PC-9 (cell line): ENCODE data around the gene HHAT. TPM values are rescaled to one million over a fixed set of nuclear protein-coding genes. Genes with fewer than 3 reads are reported as not detected.
"Not testable (repeated sequence)": the region's sequence is repeated elsewhere in the genome, so short reads cannot be mapped to it uniquely, and the experiment has no call there.

Experiments used
- BruUV-seq: library from RNA; stranded (reverse); fragments of 400-500 nt; replicated peaks from 2 replicates; lab custom pipeline; 2021; lab: Mats Ljungman, UMichigan
- CTCF ChIA-PET: fragments of 300-600 bp; sonication (Branson Sonifier 250); formaldehyde crosslinking; loops from one replicate; lab custom pipeline; 2022; ENCODE audit warnings: antibody characterized with exemption; lab: Charles Lee
- POLR2A ChIA-PET: fragments of 300-600 bp; sonication (Branson Sonifier 250); formaldehyde crosslinking; loops from one replicate; lab custom pipeline; 2022; ENCODE audit warnings: antibody characterized with exemption; ENCODE audit not compliant: unreplicated experiment; lab: Charles Lee
- DNase-seq, 2 experiments: peaks; one replicate each; pipeline versions ENCODE4 v3.0.0 to v3.0.0-alpha.2; 2015 to 2022; ENCODE audit warnings: mixed read lengths in 1 of 2
- H2AFZ ChIP-seq: fragments of 200-600 bp; sonication (generic); 2 replicates; pipeline ENCODE4 v1.8.1; 2017; ENCODE audit warnings: antibody characterized with exemption
- H3F3A ChIP-seq: fragments of 200-600 bp; sonication (generic); 2 replicates; pipeline ENCODE4 v1.8.1; 2017; ENCODE audit warnings: antibody characterized with exemption, mild to moderate bottlenecking, low read depth; ENCODE audit not compliant: insufficient read depth
- H3K27ac ChIP-seq: fragments of 200-600 bp; sonication (generic); 2 replicates; pipeline ENCODE4 v1.6.1; 2016; ENCODE audit warnings: mixed run types
- H3K27me3 ChIP-seq: fragments of 200-600 bp; sonication (generic); 2 replicates; pipeline ENCODE4 v1.6.1; 2016; ENCODE audit warnings: low read depth, mixed run types; ENCODE audit not compliant: insufficient read depth
- H3K36me3 ChIP-seq: fragments of 200-600 bp; sonication (generic); 2 replicates; pipeline ENCODE4 v1.6.1; 2016; ENCODE audit warnings: low read depth, mixed run types
- H3K4me1 ChIP-seq: fragments of 200-600 bp; sonication (generic); replicated peaks from 2 replicates; pipeline ENCODE4 v1.6.1; 2016; ENCODE audit warnings: mixed run types; ENCODE audit not compliant: insufficient read depth
- H3K4me2 ChIP-seq: fragments of 200-600 bp; sonication (generic); 2 replicates; pipeline ENCODE4 v1.6.1; 2017; ENCODE audit warnings: mixed run types
- H3K4me3 ChIP-seq: fragments of 200-600 bp; sonication (generic); 2 replicates; pipeline ENCODE4 v1.6.1; 2016; ENCODE audit warnings: mixed run types
- H3K79me2 ChIP-seq: fragments of 200-600 bp; sonication (generic); 2 replicates; pipeline ENCODE4 v1.6.1; 2017; ENCODE audit warnings: low read depth, mixed run types
- H3K9me2 ChIP-seq: fragments of 200-600 bp; sonication (generic); 2 replicates; pipeline ENCODE4 v1.8.1; 2017; ENCODE audit warnings: mild to moderate bottlenecking; ENCODE audit not compliant: insufficient read depth
- H3K9me3 ChIP-seq: fragments of 200-600 bp; sonication (generic); 2 replicates; pipeline ENCODE4 v1.8.1; 2016; ENCODE audit warnings: low read depth; ENCODE audit not compliant: insufficient read depth
- H4K20me1 ChIP-seq: fragments of 200-600 bp; sonication (generic); 2 replicates; pipeline ENCODE4 v1.8.1; 2017; ENCODE audit not compliant: insufficient read depth
- EZH2 ChIP-seq: fragments of 200-600 bp; sonication (generic); IDR thresholded peaks from 2 replicates; pipeline ENCODE4 v1.8.0; 2017; ENCODE audit warnings: antibody characterized with exemption, low read depth
- intact Hi-C: fragments of 100-400 bp; cut with micrococcal nuclease; formaldehyde crosslinking; loops from one replicate; pipeline ENCODE4 v1.10.0; 2022; ENCODE audit not compliant: unreplicated experiment
- total RNA-seq: library from RNA; stranded (reverse); gene quantifications from 2 replicates; pipeline ENCODE4 v1.2.3, GENCODE V29; 2021
- TF ChIP-seq, protein P1 (sequence below): fragments of 200-600 bp; sonication (generic); conservative IDR thresholded peaks from 2 replicates; pipeline ENCODE4 v1.6.1; 2017; ENCODE audit warnings: mixed run types, antibody characterized with exemption, mild to moderate bottlenecking, moderate library complexity

HHAT gene
- total RNA-seq, 1 experiment from 2014 or later: 5.3 TPM

GRCh38 chr1:210654176-210654981, 325.7 kb downstream of the HHAT start:
- H2AFZ ChIP-seq: no peak overlapping the region
- no peak overlapping the region for H3K4me3 ChIP-seq
- TF ChIP-seq EZH2: no peak
- TF ChIP-seq, protein P1, sequence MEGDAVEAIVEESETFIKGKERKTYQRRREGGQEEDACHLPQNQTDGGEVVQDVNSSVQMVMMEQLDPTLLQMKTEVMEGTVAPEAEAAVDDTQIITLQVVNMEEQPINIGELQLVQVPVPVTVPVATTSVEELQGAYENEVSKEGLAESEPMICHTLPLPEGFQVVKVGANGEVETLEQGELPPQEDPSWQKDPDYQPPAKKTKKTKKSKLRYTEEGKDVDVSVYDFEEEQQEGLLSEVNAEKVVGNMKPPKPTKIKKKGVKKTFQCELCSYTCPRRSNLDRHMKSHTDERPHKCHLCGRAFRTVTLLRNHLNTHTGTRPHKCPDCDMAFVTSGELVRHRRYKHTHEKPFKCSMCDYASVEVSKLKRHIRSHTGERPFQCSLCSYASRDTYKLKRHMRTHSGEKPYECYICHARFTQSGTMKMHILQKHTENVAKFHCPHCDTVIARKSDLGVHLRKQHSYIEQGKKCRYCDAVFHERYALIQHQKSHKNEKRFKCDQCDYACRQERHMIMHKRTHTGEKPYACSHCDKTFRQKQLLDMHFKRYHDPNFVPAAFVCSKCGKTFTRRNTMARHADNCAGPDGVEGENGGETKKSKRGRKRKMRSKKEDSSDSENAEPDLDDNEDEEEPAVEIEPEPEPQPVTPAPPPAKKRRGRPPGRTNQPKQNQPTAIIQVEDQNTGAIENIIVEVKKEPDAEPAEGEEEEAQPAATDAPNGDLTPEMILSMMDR: no peak
- ChIA-PET CTCF (no interaction called here), POLR2A (no interaction called here)
- H3K9me2 ChIP-seq: no peaks in the 10 kb centered on the region
- no peak overlapping the region for H3K27ac ChIP-seq
- no TSS peak for BruUV-seq
- H3K27me3 ChIP-seq: peaks cover 12% of the 10 kb centered on the region; the same call in 1 of the 2 replicates
- H3K4me2 ChIP-seq: no peak overlapping the region
- H3K79me2 ChIP-seq: no peaks in the 10 kb centered on the region
- H3K36me3 ChIP-seq: no peaks in the 10 kb centered on the region
- intact Hi-C loops: no loop called here
- H3K4me1 ChIP-seq: no peaks in the 10 kb centered on the region
- H4K20me1 ChIP-seq: no peaks in the 10 kb centered on the region
- DNase-seq: no peak
- no peaks in the 10 kb centered on the region for H3K9me3 ChIP-seq
- H3F3A ChIP-seq: no peaks in the 10 kb centered on the region

DNA sequence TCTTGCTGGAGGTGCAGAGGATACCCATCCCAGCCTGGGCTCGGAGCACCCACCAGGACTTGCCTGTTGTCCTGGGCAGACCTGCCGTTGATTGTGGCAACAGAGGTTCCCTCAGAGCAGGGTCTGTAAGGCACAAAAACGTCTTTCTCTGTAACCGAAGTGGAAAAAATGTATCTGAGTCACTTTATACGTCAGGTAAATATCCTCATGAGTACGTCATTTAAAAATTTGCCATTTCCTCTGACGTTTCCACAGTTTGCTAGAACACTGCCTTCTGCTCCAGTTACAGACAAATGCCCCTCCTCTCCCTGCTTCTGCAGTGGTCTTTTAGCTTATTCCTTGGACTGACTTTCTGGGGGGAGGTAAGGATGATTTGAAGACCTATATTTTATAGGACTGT, 326.8 kb downstream of the HHAT start:
- Histone ChIP-seq H3K36me3 (no peaks in the 10 kb centered on the region), H3K4me3 (no peak overlapping the region), H4K20me1 (no peaks in the 10 kb centered on the region), H3K27ac (no peak overlapping the region), H3K79me2 (no peaks in the 10 kb centered on the region), H3K4me1 (no peaks in the 10 kb centered on the region), H3K27me3 (peaks cover 14% of the 10 kb centered on the region; the same call in 1 of the 2 replicates), H3K4me2 (no peak overlapping the region), H2AFZ (no peak overlapping the region), H3F3A (no peaks in the 10 kb centered on the region), H3K9me2 (no peaks in the 10 kb centered on the region), H3K9me3 (no peaks in the 10 kb centered on the region)
- TF ChIP-seq, protein P1: no peak
- TF ChIP-seq EZH2: no peak
- intact Hi-C loops: no loop called here
- BruUV-seq: no TSS peak
- POLR2A ChIA-PET: no interaction called here
- no peak for DNase-seq
- CTCF ChIA-PET: no interaction called here

GRCh38 chr1:210657806-210658205, 329.1 kb downstream of the HHAT start:
- Histone ChIP-seq H2AFZ (no peak overlapping the region), H3K9me2 (no peaks in the 10 kb centered on the region), H3K79me2 (no peaks in the 10 kb centered on the region), H3K4me3 (no peak overlapping the region), H3K9me3 (no peaks in the 10 kb centered on the region; the same call in 1 of the 2 replicates), H3K27ac (no peak overlapping the region), H3K4me1 (no peaks in the 10 kb centered on the region), H3K4me2 (no peak overlapping the region), H3K27me3 (peaks cover 14% of the 10 kb centered on the region; the same call in 1 of the 2 replicates), H3K36me3 (no peaks in the 10 kb centered on the region), H4K20me1 (no peaks in the 10 kb centered on the region), H3F3A (no peaks in the 10 kb centered on the region)
- ChIA-PET POLR2A (no interaction called here), CTCF (no interaction called here)
- TF ChIP-seq EZH2: no peak
- TF ChIP-seq, protein P1: no peak
- DNase-seq: no peak
- intact Hi-C loops: no loop called here
- BruUV-seq: no TSS peak

- POLR2A ChIA-PET, DNase-seq, H3K79me2 ChIP-seq, H3K4me3 ChIP-seq, BruUV-seq, H3K9me3 ChIP-seq, H3K4me1 ChIP-seq, H3K36me3 ChIP-seq, H3K27ac ChIP-seq, H3F3A ChIP-seq, H2AFZ ChIP-seq, CTCF ChIA-PET, H3K9me2 ChIP-seq, H4K20me1 ChIP-seq, intact Hi-C loops, H3K4me2 ChIP-seq: not testable (repeated sequence)
- peaks cover 14% of the 10 kb centered on the region; the same call in 1 of the 2 replicates for H3K27me3 ChIP-seq
Observed at GRCh38 chr1:210661520-210661919, 332.8 kb downstream of the HHAT start.
